HG03460 (cell line): ENCODE results near the gene ATOSB.

Experiments
- ATAC-seq: cut with Tn5 transposase; IDR thresholded peaks from one replicate; pipeline ENCODE4 v1.9.1; 2021; ENCODE audit not compliant: unreplicated experiment

The ATOSB gene

GRCh38 chr9:35089434-35089833, 26.2 kb downstream of the ATOSB start:
- no peak for ATAC-seq

- ATAC-seq: no peak
Measured at GRCh38 chr9:35085078-35085477, 30.6 kb downstream of the ATOSB start.

DNA sequence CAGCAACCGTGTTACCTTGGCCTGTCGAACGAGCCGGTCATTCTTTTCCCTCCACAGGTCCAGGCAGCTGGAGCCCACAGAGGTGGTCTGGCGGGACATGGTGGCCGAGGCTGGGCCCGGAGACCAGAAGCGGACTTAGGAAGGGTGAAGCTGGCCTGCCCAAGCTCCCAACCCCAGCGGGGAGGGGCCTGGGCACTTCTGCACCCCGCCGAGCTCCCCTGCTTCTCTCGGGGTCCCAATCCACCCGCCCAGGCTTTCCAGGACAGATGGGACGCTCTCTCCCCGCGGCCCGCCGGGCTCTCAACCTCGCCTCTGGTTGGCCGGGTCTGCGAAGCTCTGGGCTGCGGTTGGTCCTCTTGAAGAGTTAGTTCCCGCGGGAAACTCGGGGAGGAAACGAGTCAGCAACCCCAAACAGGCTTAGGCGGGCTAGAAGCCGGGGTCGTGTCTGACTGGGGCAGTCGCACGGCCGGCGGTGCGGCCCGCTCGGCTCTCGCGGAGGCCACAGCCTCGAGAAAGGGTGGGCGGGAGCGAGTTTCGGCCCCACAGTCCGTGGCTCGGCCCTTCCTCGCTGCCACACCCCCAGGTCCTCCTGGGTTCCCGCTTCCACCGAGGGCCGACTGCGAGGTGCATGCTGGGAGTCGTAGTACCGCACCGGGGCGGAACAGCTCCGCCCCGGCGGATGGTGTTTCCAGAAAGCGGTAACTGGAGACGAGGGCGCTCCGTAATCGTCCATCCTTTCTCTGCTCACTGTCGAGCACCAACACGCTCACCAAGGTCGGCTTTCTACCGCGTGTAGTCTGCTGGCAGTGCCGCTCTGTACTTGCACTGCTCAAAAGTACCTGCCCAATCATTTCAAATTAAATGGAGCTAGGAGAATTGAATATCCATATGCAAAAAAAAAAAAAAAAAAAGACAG, 36.0 kb downstream of the ATOSB start, which contains the start of gene FANCG:
TSS of gene FANCG (minus strand) at position 517 of the 916 bp plus-strand sequence. CDS start at position 99, 418 bp downstream.
- ATAC-seq: peak; percentile 91

GRCh38 chr9:35079041-35079425, 36.6 kb downstream of the ATOSB start:
- ATAC-seq: no peak

DNA sequence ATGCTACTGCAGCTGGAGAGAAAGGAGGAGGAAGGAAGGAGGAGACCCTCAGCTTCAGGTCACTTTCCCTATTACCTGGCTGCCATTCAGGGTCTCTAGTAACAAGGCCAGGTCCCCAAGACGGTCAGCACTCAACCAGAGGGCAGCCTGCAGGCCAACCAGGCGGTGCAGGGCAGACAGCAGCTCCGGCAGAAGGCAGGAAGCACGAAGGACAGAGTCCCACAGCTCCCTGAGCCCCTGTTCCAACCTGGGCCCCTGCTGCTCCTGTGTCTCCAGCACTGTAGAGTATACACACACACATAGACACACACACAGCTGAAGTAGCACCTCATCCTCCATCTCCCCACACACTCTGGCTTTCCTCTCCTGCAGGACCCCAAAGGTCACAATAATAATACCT, 37.6 kb downstream of the ATOSB start:
- no peak for ATAC-seq

GRCh38 chr9:35076848-35077247, 38.8 kb downstream of the ATOSB start:
- ATAC-seq: no peak

DNA sequence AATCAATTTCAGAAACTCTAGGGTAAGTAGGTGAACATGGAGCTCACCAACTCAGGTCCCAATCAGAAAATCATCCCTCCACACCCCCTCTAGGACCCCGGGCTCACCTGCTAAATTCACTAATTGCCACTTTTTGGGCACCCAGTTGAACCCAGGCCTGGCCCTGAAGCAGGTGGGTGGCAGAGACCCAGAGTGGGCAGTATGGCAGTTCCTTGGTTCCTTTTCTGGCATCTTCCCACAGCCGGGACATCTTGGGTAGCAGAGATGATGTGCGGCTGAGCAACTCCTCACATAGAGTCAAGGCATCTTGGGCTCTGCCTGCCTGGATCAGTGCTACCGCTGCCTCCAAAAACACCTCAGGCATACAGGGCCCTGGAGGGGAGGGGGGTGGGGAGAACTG, 40.3 kb downstream of the ATOSB start:
- ATAC-seq: no peak

GRCh38 chr9:35074791-35075190, 40.9 kb downstream of the ATOSB start:
- ATAC-seq: no peak

DNA sequence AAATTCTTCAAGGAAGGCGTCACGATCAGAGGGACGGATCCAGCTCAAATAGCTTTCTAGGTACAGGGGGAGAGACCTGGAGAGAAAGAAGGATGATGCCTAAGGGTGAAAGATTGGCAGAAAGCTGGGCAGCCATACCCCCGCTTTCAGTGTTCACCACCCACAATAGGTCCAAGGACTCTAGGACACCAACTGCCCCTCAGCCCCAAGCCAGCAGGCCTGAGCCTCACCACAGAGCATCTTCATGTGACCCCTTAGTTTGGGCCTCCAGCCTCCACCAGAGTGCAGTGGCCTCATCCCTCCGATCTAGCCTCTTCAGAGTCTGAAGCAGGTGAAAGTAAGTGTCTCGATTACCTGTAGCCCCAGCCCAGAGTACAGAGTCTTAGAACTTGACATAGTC, 41.5 kb downstream of the ATOSB start:
- ATAC-seq: no peak

DNA sequence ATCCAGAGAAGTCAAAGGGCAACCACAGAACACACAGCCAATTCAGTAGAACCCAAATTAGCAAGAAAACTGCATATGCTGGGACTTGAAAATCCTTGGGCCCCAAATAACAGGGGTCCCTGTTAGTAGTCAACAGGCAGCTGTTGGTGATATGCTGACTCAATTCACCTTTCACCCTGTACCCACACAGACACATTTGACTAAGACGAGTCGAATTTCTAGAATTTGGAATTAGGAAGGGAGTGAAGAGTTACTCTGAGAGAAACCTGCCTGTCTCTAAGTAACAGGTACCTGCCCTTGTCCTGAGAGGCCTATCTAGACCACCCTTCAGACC, 42.4 kb downstream of the ATOSB start:
- no peak for ATAC-seq

GRCh38 chr9:35072461-35073278, 43.0 kb downstream of the ATOSB start, which contains the start of gene VCP:
VCP (minus strand) TSS chr9:35072625; CDS start chr9:35072353, 272 bp downstream.
- peak; percentile 80 for ATAC-seq

GRCh38 chr9:35071814-35072460, 43.7 kb downstream of the ATOSB start:
- ATAC-seq: peak; percentile 49

- ATAC-seq: no peak
Measured at GRCh38 chr9:35070823-35071813, 44.5 kb downstream of the ATOSB start.

- ATAC-seq: no peak
Measured at GRCh38 chr9:35069020-35069419, 46.6 kb downstream of the ATOSB start.

GRCh38 chr9:35067056-35067455, 48.6 kb downstream of the ATOSB start:
- no peak for ATAC-seq

- no peak for ATAC-seq
Measured at GRCh38 chr9:35060548-35061207, 55.0 kb downstream of the ATOSB start.

DNA sequence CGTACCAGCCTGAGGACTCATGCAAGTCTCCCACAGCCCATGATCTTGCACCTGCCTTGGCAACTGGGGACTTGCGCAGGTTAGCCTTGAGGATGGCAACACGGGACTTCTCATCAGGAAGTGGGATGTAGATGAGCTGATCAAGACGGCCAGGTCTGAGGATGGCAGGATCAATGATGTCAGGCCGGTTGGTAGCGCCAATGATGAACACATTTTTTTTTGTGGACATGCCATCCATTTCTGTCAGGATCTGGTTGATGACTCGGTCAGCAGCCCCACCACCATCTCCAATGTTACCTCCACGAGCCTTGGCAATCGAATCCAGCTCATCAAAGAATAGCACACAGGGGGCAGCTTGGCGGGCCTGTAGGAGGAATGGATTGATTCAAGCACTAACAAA, 56.2 kb downstream of the ATOSB start:
- no peak for ATAC-seq

- no peak for ATAC-seq
Measured at GRCh38 chr9:35057271-35057620, 58.4 kb downstream of the ATOSB start.

GRCh38 chr9:35056571-35057270, 58.9 kb downstream of the ATOSB start:
- ATAC-seq: no peak
